GM23338 (cell line): Measurements from ENCODE around the gene ZNF276. TPM values are rescaled to one million over a fixed set of nuclear protein-coding genes. Genes with fewer than 3 reads are reported as not detected.

Source experiments
- ATAC-seq: fragments of 200-7000 bp; cut with Tn5 transposase; 3 replicates; pipeline ENCODE4 v1.9.1; 2020
- DNase-seq: peaks from one replicate; pipeline ENCODE4 v3.0.0-alpha.2; 2015; ENCODE audit warnings: low spot score
- H2AFZ ChIP-seq: fragments of 200-600 bp; sonication (generic); 2 replicates; pipeline ENCODE4 v1.8.0; 2016; ENCODE audit warnings: antibody characterized with exemption, mild to moderate bottlenecking, moderate library complexity
- H3F3A ChIP-seq: fragments of 200-600 bp; sonication (generic); replicated peaks from 2 replicates; pipeline ENCODE4 v1.8.0; 2017; ENCODE audit warnings: antibody characterized with exemption, mixed run types, low read depth
- H3K27ac ChIP-seq: fragments of 200-600 bp; sonication (generic); 2 replicates; pipeline ENCODE4 v1.6.1; 2016; ENCODE audit warnings: low read depth
- H3K27me3 ChIP-seq: fragments of 200-600 bp; sonication (generic); 2 replicates; pipeline ENCODE4 v1.8.0; 2016; ENCODE audit warnings: mild to moderate bottlenecking, mixed run types, moderate library complexity; ENCODE audit not compliant: insufficient read depth
- H3K36me3 ChIP-seq: fragments of 200-600 bp; sonication (generic); 2 replicates; pipeline ENCODE4 v1.8.0; 2016; ENCODE audit warnings: mild to moderate bottlenecking; ENCODE audit not compliant: insufficient read depth
- H3K4me1 ChIP-seq: fragments of 200-600 bp; sonication (generic); 2 replicates; pipeline ENCODE4 v1.8.0; 2016; ENCODE audit warnings: mild to moderate bottlenecking, moderate library complexity; ENCODE audit not compliant: insufficient read depth
- H3K4me2 ChIP-seq: fragments of 200-600 bp; sonication (generic); 2 replicates; pipeline ENCODE4 v1.7.1; 2017; ENCODE audit warnings: mixed run types
- H3K4me3 ChIP-seq: fragments of 200-600 bp; sonication (generic); 2 replicates; pipeline ENCODE4 v1.6.1; 2016; ENCODE audit warnings: mixed run types
- H3K79me2 ChIP-seq: fragments of 200-600 bp; sonication (generic); replicated peaks from 2 replicates; pipeline ENCODE4 v1.8.0; 2017; ENCODE audit warnings: mild to moderate bottlenecking; ENCODE audit not compliant: insufficient read depth
- H3K9me2 ChIP-seq: fragments of 200-600 bp; sonication (generic); 2 replicates; pipeline ENCODE4 v1.8.0; 2017; ENCODE audit not compliant: insufficient read depth
- H4K20me1 ChIP-seq: fragments of 200-600 bp; sonication (generic); replicated peaks from 2 replicates; pipeline ENCODE4 v1.8.0; 2017; ENCODE audit warnings: mild to moderate bottlenecking; ENCODE audit not compliant: insufficient read depth
- H3K27ac Mint-ChIP-seq: 2 replicates; pipeline ENCODE4 v1.8.0; 2020; ENCODE audit warnings: inconsistent platforms, mild to moderate bottlenecking, moderate library complexity, mixed read lengths
- H3K27me3 Mint-ChIP-seq: 3 replicates; pipeline ENCODE4 v1.8.0; 2022; ENCODE audit warnings: low read depth, mild to moderate bottlenecking, moderate library complexity, mixed read lengths, inconsistent platforms; ENCODE audit not compliant: insufficient read depth, poor library complexity
- H3K36me3 Mint-ChIP-seq: 3 replicates; pipeline ENCODE4 v1.8.0; 2021; ENCODE audit warnings: low read depth, mild to moderate bottlenecking, inconsistent platforms, moderate library complexity, mixed read lengths
- H3K4me1 Mint-ChIP-seq: 3 replicates; pipeline ENCODE4 v1.8.0; 2020; ENCODE audit warnings: mild to moderate bottlenecking, inconsistent platforms, mixed read lengths
- H3K4me3 Mint-ChIP-seq: 3 replicates; pipeline ENCODE4 v1.8.0; 2021; ENCODE audit warnings: moderate library complexity, mild to moderate bottlenecking, inconsistent platforms, mixed read lengths
- H3K9me3 Mint-ChIP-seq: 3 replicates; pipeline ENCODE4 v1.8.0; 2020; ENCODE audit warnings: moderate library complexity, mild to moderate bottlenecking, inconsistent platforms, mixed read lengths
- ETS1 ChIP-seq: IDR thresholded peaks from 2 replicates; pipeline ENCODE4 v1.6.1; 2016; ENCODE audit warnings: antibody characterized with exemption
- EZH2phosphoT487 ChIP-seq: fragments of 200-600 bp; sonication (generic); IDR thresholded peaks from one replicate; pipeline ENCODE4 v1.8.1; 2018; ENCODE audit warnings: antibody characterized with exemption; ENCODE audit not compliant: unreplicated experiment
- POLR2AphosphoS5 ChIP-seq: IDR thresholded peaks from 2 replicates; pipeline ENCODE4 v1.6.1; 2016; ENCODE audit warnings: antibody characterized with exemption, low read depth
- REST ChIP-seq: IDR thresholded peaks from one replicate; pipeline ENCODE4 v1.6.1; 2018; ENCODE audit warnings: antibody characterized with exemption; ENCODE audit not compliant: unreplicated experiment
- STAT1 ChIP-seq: IDR thresholded peaks from one replicate; pipeline ENCODE4 v1.6.1; 2016; ENCODE audit warnings: antibody characterized with exemption; ENCODE audit not compliant: unreplicated experiment
- ZNF114 ChIP-seq: fragments of 250-450 bp; sonication (Bioruptor Pico); IDR thresholded peaks from 2 replicates; pipeline ENCODE4 v1.5.0; 2020; ENCODE audit warnings: mild to moderate bottlenecking, moderate library complexity
- ZNF331 ChIP-seq: fragments of 250-450 bp; sonication (Bioruptor Pico); IDR thresholded peaks from 2 replicates; pipeline ENCODE4 v1.5.0; 2020; ENCODE audit warnings: low read depth, mild to moderate bottlenecking, moderate library complexity
- ZNF462 ChIP-seq: fragments of 250-450 bp; sonication (Bioruptor Pico); IDR thresholded peaks from 2 replicates; pipeline ENCODE4 v1.5.0; 2020; ENCODE audit warnings: mild to moderate bottlenecking, moderate library complexity
- polyA plus RNA-seq: library from polyadenylated mRNA; unstranded; fragments of >200 nt; fragmentation: Nextera tagmentation; extraction: Ambion mirVana; gene quantifications from 2 replicates; pipeline ENCODE4 v1.2.1, GENCODE V29; 2016
- total RNA-seq: library from RNA; depleted of rRNA; stranded (reverse); fragments of >200 nt; shearing (Covaris generic); gene quantifications from 2 replicates; pipeline ENCODE4 v1.2.3, GENCODE V29; 2014

The ZNF276 gene
- total and polyA plus RNA-seq, 2 experiments from 2014 or later, result 3.4 to 15.6 TPM

GRCh38 chr16:89672177-89672941 lies 49.0 kb upstream of the ZNF276 start:
- ATAC-seq (no peak), DNase-seq (no peak)
- no peaks in the 10 kb centered on the region for H3K4me1 Mint-ChIP-seq
- Histone ChIP-seq H3K4me3 (no peak overlapping the region), H4K20me1 (no peaks in the 10 kb centered on the region), H3K27me3 (no peaks in the 10 kb centered on the region), H3K9me2 (0 out of 2 replicates have a peak, but pooled peaks cover 3% of the 10 kb centered on the region), H2AFZ (no peak overlapping the region), H3K36me3 (peaks cover 9% of the 10 kb centered on the region), H3K4me2 (no peak overlapping the region), H3K27ac (no peak overlapping the region), H3F3A (0 out of 2 replicates have a peak, but pooled peaks cover 2% of the 10 kb centered on the region), H3K79me2 (no peaks in the 10 kb centered on the region), H3K4me1 (no peaks in the 10 kb centered on the region)
- no peak overlapping the region; the same call in 2 of the 3 replicates for H3K4me3 Mint-ChIP-seq
- H3K36me3 Mint-ChIP-seq, result peaks cover 39% of the 10 kb centered on the region
- no peak overlapping the region for H3K27ac Mint-ChIP-seq
- peaks cover 3% of the 10 kb centered on the region for H3K27me3 Mint-ChIP-seq
- peaks cover 41% of the 10 kb centered on the region for H3K9me3 Mint-ChIP-seq
- TF ChIP-seq POLR2AphosphoS5 (no peak), STAT1 (no peak), ETS1 (no peak), REST (no peak), EZH2phosphoT487 (no peak)

- no peak for ATAC-seq
- Mint-ChIP-seq H3K4me3 (no peak overlapping the region), H3K9me3 (peaks cover 81% of the 10 kb centered on the region), H3K36me3 (peaks cover 71% of the 10 kb centered on the region), H3K27ac (no peak overlapping the region), H3K27me3 (peaks cover 6% of the 10 kb centered on the region), H3K4me1 (no peaks in the 10 kb centered on the region)
- Histone ChIP-seq H3K9me2 (no peaks in the 10 kb centered on the region), H3K27ac (no peak overlapping the region), H4K20me1 (no peaks in the 10 kb centered on the region), H3K36me3 (peaks cover 9% of the 10 kb centered on the region), H3K27me3 (no peaks in the 10 kb centered on the region), H2AFZ (no peak overlapping the region), H3K79me2 (no peaks in the 10 kb centered on the region), H3K4me3 (no peak overlapping the region), H3K4me1 (no peaks in the 10 kb centered on the region), H3K4me2 (no peak overlapping the region), H3F3A (no peaks in the 10 kb centered on the region)
- no peak for DNase-seq
- TF ChIP-seq ZNF114 (no peak), ZNF462 (no peak), ZNF331 (CRISPR knock-in tag) (no peak)
Observed at GRCh38 chr16:89678258-89678657, 43.1 kb upstream of the ZNF276 start.
